HepG2 (cell line): Measurements from ENCODE around the gene FAM83D. TPM values are rescaled to one million over a fixed set of nuclear protein-coding genes. Genes with fewer than 3 reads are reported as not detected.

ENCODE experiments used
- BRD4 ChIP-seq: sonication (generic); formaldehyde crosslinking; IDR thresholded peaks from 2 replicates; pipeline ENCODE4 v1.4.0; 2020; ENCODE audit warnings: missing genetic modification reagents
- CBX5 ChIP-seq: sonication (generic); formaldehyde crosslinking; IDR thresholded peaks from 2 replicates; pipeline ENCODE4 v1.4.0; 2020; ENCODE audit warnings: missing genetic modification reagents, borderline replicate concordance
- CSRNP2 ChIP-seq: sonication (generic); formaldehyde crosslinking; conservative IDR thresholded peaks from 2 replicates; pipeline ENCODE4 v1.8.0; 2022; ENCODE audit warnings: low read depth, missing genetic modification reagents
- HES4 ChIP-seq: sonication (generic); formaldehyde crosslinking; IDR thresholded peaks from 2 replicates; pipeline ENCODE4 v1.9.0; 2021; ENCODE audit warnings: mild to moderate bottlenecking, missing genetic modification reagents, borderline replicate concordance
- HHEX ChIP-seq: IDR thresholded peaks from 2 replicates; pipeline ENCODE4 v1.6.1; 2016; ENCODE audit warnings: control low read depth
- MLLT10 ChIP-seq: sonication (generic); formaldehyde crosslinking; IDR thresholded peaks from 2 replicates; pipeline ENCODE4 v1.4.0; 2020; ENCODE audit warnings: missing genetic modification reagents
- PBX2 ChIP-seq: IDR thresholded peaks from 2 replicates; pipeline ENCODE4 v1.6.1; 2016; ENCODE audit warnings: control low read depth
- PLSCR1 ChIP-seq: sonication (generic); formaldehyde crosslinking; IDR thresholded peaks from 2 replicates; pipeline ENCODE4 v1.5.0; 2020; ENCODE audit warnings: missing genetic modification reagents, mild to moderate bottlenecking, borderline replicate concordance
- PREB ChIP-seq: sonication (generic); formaldehyde crosslinking; IDR thresholded peaks from 2 replicates; pipeline ENCODE4 v1.4.0; 2020; ENCODE audit warnings: missing genetic modification reagents
- RELA ChIP-seq: sonication (generic); formaldehyde crosslinking; IDR thresholded peaks from 2 replicates; pipeline ENCODE4 v1.4.0; 2020; ENCODE audit warnings: missing genetic modification reagents
- TSC22D2 ChIP-seq: sonication (generic); formaldehyde crosslinking; IDR thresholded peaks from 2 replicates; pipeline ENCODE4 v1.5.1; 2020; ENCODE audit warnings: missing genetic modification reagents, mild to moderate bottlenecking, borderline replicate concordance
- USF2 ChIP-seq, 2 experiments: sonication (generic) in 1 of 2; formaldehyde crosslinking in 1 of 2; IDR thresholded peaks; 2 replicates each; pipeline versions ENCODE4 v1.5.1 to v1.6.1; 2011 to 2020; ENCODE audit warnings: borderline replicate concordance in 1 of 2, low read depth in 1 of 2, low read length in 1 of 2, mild to moderate bottlenecking in 1 of 2, missing genetic modification reagents in 1 of 2, moderate library complexity in 1 of 2
- ZNF138 ChIP-seq: sonication (generic); formaldehyde crosslinking; IDR thresholded peaks from 2 replicates; pipeline ENCODE4 v1.5.0; 2020; ENCODE audit warnings: mild to moderate bottlenecking, low read depth, missing genetic modification reagents
- ZNF337 ChIP-seq: sonication (generic); formaldehyde crosslinking; IDR thresholded peaks from 2 replicates; pipeline ENCODE4 v1.5.1; 2020; ENCODE audit warnings: missing genetic modification reagents, low read depth, mild to moderate bottlenecking, borderline replicate concordance
- ZNF503 ChIP-seq: sonication (generic); formaldehyde crosslinking; IDR thresholded peaks from 2 replicates; pipeline ENCODE4 v1.4.0; 2020; ENCODE audit warnings: missing genetic modification reagents
- ZNF607 ChIP-seq: sonication (generic); formaldehyde crosslinking; IDR thresholded peaks from 2 replicates; pipeline ENCODE4 v1.5.1; 2020; ENCODE audit warnings: missing genetic modification reagents, mild to moderate bottlenecking, borderline replicate concordance
- ZNF639 ChIP-seq: conservative IDR thresholded peaks from 2 replicates; pipeline ENCODE4 v1.6.1; 2018; ENCODE audit warnings: missing genetic modification reagents
- polyA plus RNA-seq, 8 experiments: library from polyadenylated mRNA; depleted of rRNA in 3 of 8; stranded (reverse) in 7 of 8; unstranded in 1 of 8; fragments of >200 nt; fragmentation: Illumina TruSeq in 4 of 8; extraction: Trizol in 4 of 8; gene quantifications; 2 replicates each; pipeline versions ENCODE4 v1.2.1 to v1.2.3, GENCODE V29; 2011 to 2016; ENCODE audit warnings: low read depth in 4 of 8, missing spikeins in 1 of 8, mixed read lengths in 1 of 8; ENCODE audit not compliant: insufficient read depth in 1 of 8
- total RNA-seq, 5 experiments: library from RNA; depleted of rRNA; stranded (reverse); fragments of >200 nt; fragmentation: Illumina TruSeq; extraction: Trizol; gene quantifications; 2 replicates each; pipeline ENCODE4 v1.2.3, GENCODE V29; 2016; ENCODE audit warnings: low read depth in 1 of 5

Gene FAM83D
- total and polyA plus RNA-seq, 2 of the 13 experiments (the other 11 are each of a cell fraction or from before 2014, with no cell fraction given) = 51.4 to 64.0 TPM

- peak; percentile 95 for TF ChIP-seq ZNF337
- TF ChIP-seq PLSCR1 (CRISPR knock-in tag) = 0 out of 2 replicates have a peak, but pooled peaks have one; percentile 73
- TF ChIP-seq USF2 (IDR thresholded peaks at IDR 0.05; ENCODE audit: low read depth, low read length) = peak; percentile 99
- TF ChIP-seq USF2 (CRISPR knock-in tag; IDR thresholded peaks at IDR 0.05; ENCODE audit: borderline replicate concordance) = peak; percentile 100
- TF ChIP-seq ZNF138 = peak; percentile 34; the same call in 1 of the 2 replicates
- peak; percentile 98 for TF ChIP-seq BRD4 (CRISPR knock-in tag)
- no peak for TF ChIP-seq PBX2 (CRISPR knock-in tag)
- no peak for TF ChIP-seq HHEX (CRISPR knock-in tag)
- peak; percentile 96 for TF ChIP-seq TSC22D2 (CRISPR knock-in tag)
- TF ChIP-seq RELA (CRISPR knock-in tag) = 0 out of 2 replicates have a peak, but pooled peaks have one; percentile 69
- peak; percentile 95 for TF ChIP-seq ZNF639 (CRISPR knock-in tag)
- TF ChIP-seq CBX5 (CRISPR knock-in tag) = peak; percentile 92
- TF ChIP-seq ZNF607 (CRISPR knock-in tag) = peak; percentile 96
- no peak for TF ChIP-seq MLLT10
- TF ChIP-seq ZNF503 (CRISPR knock-in tag) = no peak
- TF ChIP-seq PREB = no peak
- peak; percentile 89; the same call in 1 of the 2 replicates for TF ChIP-seq HES4 (CRISPR knock-in tag)
- no peak for TF ChIP-seq CSRNP2 (CRISPR knock-in tag)
These were observed 36.1 kb downstream of the FAM83D start, which contains the start of gene DHX35 (continued) for GRCh38 chr20:38962044-38962927.
